OCI-LY7 (cell line): Measurements from ENCODE around the gene RIC1. TPM values are rescaled to one million over a fixed set of nuclear protein-coding genes. Genes with fewer than 3 reads are reported as not detected.

Experiments
- BruUV-seq: library from RNA; stranded (reverse); fragments of 400-500 nt; replicated peaks from 2 replicates; lab custom pipeline; 2021; lab: Mats Ljungman, UMichigan
- CTCF ChIA-PET: fragments of 300-600 bp; sonication (Branson Sonifier 250); formaldehyde crosslinking; loops from one replicate; lab custom pipeline; 2022; ENCODE audit warnings: antibody characterized with exemption; ENCODE audit not compliant: unreplicated experiment; lab: Charles Lee
- POLR2A ChIA-PET: fragments of 300-600 bp; sonication (Branson Sonifier 250); formaldehyde crosslinking; loops from one replicate; lab custom pipeline; 2022; ENCODE audit warnings: antibody characterized with exemption; lab: Charles Lee
- DNase-seq: peaks from one replicate; pipeline ENCODE4 v3.0.0-alpha.2; 2015; ENCODE audit warnings: low spot score
- H2AFZ ChIP-seq: fragments of 200-600 bp; sonication (generic), shearing (Covaris generic); 2 replicates; pipeline ENCODE4 v1.6.1; 2014; ENCODE audit warnings: mild to moderate bottlenecking, antibody characterized with exemption, low read length, moderate library complexity
- H3K27ac ChIP-seq: fragments of 200-600 bp; sonication (generic); 2 replicates; pipeline ENCODE4 v1.5.1; 2014; ENCODE audit warnings: mixed run types, low read depth, mild to moderate bottlenecking, moderate library complexity, low read length, inconsistent platforms; ENCODE audit not compliant: poor library complexity, severe bottlenecking
- H3K36me3 ChIP-seq: fragments of 200-600 bp; sonication (generic); 2 replicates; pipeline ENCODE4 v1.6.1; 2014; ENCODE audit warnings: mild to moderate bottlenecking, antibody characterized with exemption, low read length, moderate library complexity, mixed read lengths; ENCODE audit not compliant: insufficient read depth
- H3K4me1 ChIP-seq: fragments of 200-600 bp; sonication (generic); 2 replicates; pipeline ENCODE4 v1.5.1; 2014; ENCODE audit warnings: mild to moderate bottlenecking, low read length; ENCODE audit not compliant: insufficient read depth, poor library complexity, severe bottlenecking
- H3K4me2 ChIP-seq: fragments of 200-600 bp; sonication (generic); 2 replicates; pipeline ENCODE4 v1.6.1; 2014; ENCODE audit warnings: mild to moderate bottlenecking, low read length
- H3K4me3 ChIP-seq: fragments of 200-600 bp; sonication (generic); 2 replicates; pipeline ENCODE4 v1.5.1; 2014; ENCODE audit warnings: mild to moderate bottlenecking, low read depth, low read length; ENCODE audit not compliant: poor library complexity, severe bottlenecking
- H3K79me2 ChIP-seq: fragments of 200-600 bp; sonication (generic); 2 replicates; pipeline ENCODE4 v1.6.1; 2016; ENCODE audit warnings: low read depth, mild to moderate bottlenecking, low read length, moderate library complexity, mixed read lengths; ENCODE audit not compliant: insufficient read depth
- H3K9me2 ChIP-seq: fragments of 200-600 bp; sonication (generic); 2 replicates; pipeline ENCODE4 v1.6.1; 2016; ENCODE audit warnings: mild to moderate bottlenecking, low read length, mixed read lengths; ENCODE audit not compliant: insufficient read depth
- H3K9me3 ChIP-seq: fragments of 200-600 bp; sonication (generic); 2 replicates; pipeline ENCODE4 v1.6.1; 2014; ENCODE audit warnings: mild to moderate bottlenecking, mixed run types, low read length, mixed read lengths
- H4K20me1 ChIP-seq: fragments of 200-600 bp; sonication (generic); 2 replicates; pipeline ENCODE4 v1.6.1; 2014; ENCODE audit warnings: mild to moderate bottlenecking, antibody characterized with exemption, low read length, moderate library complexity, mixed read lengths; ENCODE audit not compliant: insufficient read depth
- CTCF ChIP-seq: fragments of 200-600 bp; sonication (generic); conservative IDR thresholded peaks from 2 replicates; pipeline ENCODE4 v1.5.1; 2014; ENCODE audit warnings: mild to moderate bottlenecking, antibody characterized with exemption, low read length, moderate library complexity, mixed read lengths
- EZH2phosphoT487 ChIP-seq: fragments of 200-600 bp; sonication (generic); IDR thresholded peaks from 2 replicates; pipeline ENCODE4 v1.6.1; 2018; ENCODE audit warnings: low read depth, borderline replicate concordance, mild to moderate bottlenecking, mixed run types, antibody characterized with exemption, low read length, moderate library complexity, mixed read lengths
- intact Hi-C: fragments of 100-400 bp; cut with micrococcal nuclease; formaldehyde crosslinking; loops from one replicate; pipeline ENCODE4 v1.10.0; 2022; ENCODE audit not compliant: unreplicated experiment
- total RNA-seq, 2 experiments: library from RNA; depleted of rRNA in 1 of 2; stranded (reverse); fragments of >200 nt in 1 of 2; shearing (Covaris generic) in 1 of 2; gene quantifications; 2 replicates each; pipeline ENCODE4 v1.2.3, GENCODE V29; 2014 to 2022

Gene RIC1
- total RNA-seq, 2 experiments from 2014 or later, result 77.0 to 84.6 TPM

- H3K9me2 ChIP-seq, result no peaks in the 10 kb centered on the region
- H3K4me1 ChIP-seq, result no peaks in the 10 kb centered on the region
- no peak overlapping the region for H3K4me3 ChIP-seq
- CTCF ChIA-PET, result no interaction called here
- no peak for DNase-seq
- no peak overlapping the region for H3K4me2 ChIP-seq
- intact Hi-C loops, result no loop called here
- POLR2A ChIA-PET, result interaction anchor here (0.7 kb wide), 1 partner anchor 95 kb away, joined by 5 read pairs; no protein-coding TSS in a partner anchor
- TF ChIP-seq CTCF (no peak), EZH2phosphoT487 (no peak)
- H3K27ac ChIP-seq, result no peak overlapping the region
- H3K79me2 ChIP-seq, result peaks cover 45% of the 10 kb centered on the region
- H4K20me1 ChIP-seq, result no peaks in the 10 kb centered on the region; the same call in 1 of the 2 replicates
- peaks cover 39% of the 10 kb centered on the region for H3K36me3 ChIP-seq
- no TSS peak for BruUV-seq
- no peak overlapping the region for H2AFZ ChIP-seq
- H3K9me3 ChIP-seq, result peaks cover 16% of the 10 kb centered on the region
These were observed 55.2 kb downstream of the RIC1 start for GRCh38 chr9:5684101-5684500.

- Histone ChIP-seq H3K27ac (no peak overlapping the region), H3K36me3 (peaks cover 62% of the 10 kb centered on the region), H3K4me1 (no peaks in the 10 kb centered on the region), H3K9me2 (no peaks in the 10 kb centered on the region), H2AFZ (no peak overlapping the region), H3K4me2 (no peak overlapping the region), H3K9me3 (peaks cover 16% of the 10 kb centered on the region), H4K20me1 (no peaks in the 10 kb centered on the region; the same call in 1 of the 2 replicates), H3K4me3 (no peak overlapping the region), H3K79me2 (peaks cover 69% of the 10 kb centered on the region)
- TF ChIP-seq CTCF (no peak), EZH2phosphoT487 (no peak)
- no peak for DNase-seq
- BruUV-seq, result no TSS peak
- CTCF ChIA-PET, result no interaction called here
- intact Hi-C loops, result no loop called here
- POLR2A ChIA-PET, result interaction anchor here (1.0 kb wide), 1 partner anchor 23 kb away, joined by 5 read pairs; no protein-coding TSS in a partner anchor
These were observed 59.2 kb downstream of the RIC1 start for GRCh38 chr9:5688109-5688508.

- no peak overlapping the region for H3K4me3 ChIP-seq
- no peaks in the 10 kb centered on the region for H3K9me2 ChIP-seq
- TF ChIP-seq EZH2phosphoT487, result no peak
- H4K20me1 ChIP-seq, result no peaks in the 10 kb centered on the region; the same call in 1 of the 2 replicates
- DNase-seq, result no peak
- H3K79me2 ChIP-seq, result peaks cover 72% of the 10 kb centered on the region
- H3K9me3 ChIP-seq, result peaks cover 8% of the 10 kb centered on the region; the same call in 1 of the 2 replicates
- POLR2A ChIA-PET, result no interaction called here
- no peaks in the 10 kb centered on the region for H3K4me1 ChIP-seq
- no peak overlapping the region for H3K27ac ChIP-seq
- peaks cover 58% of the 10 kb centered on the region for H3K36me3 ChIP-seq
- CTCF ChIA-PET, result no interaction called here
- BruUV-seq, result no TSS peak
- intact Hi-C loops, result no loop called here
- no peak overlapping the region for H3K4me2 ChIP-seq
- no peak overlapping the region for H2AFZ ChIP-seq
These were observed 61.4 kb downstream of the RIC1 start for GRCh38 chr9:5690278-5690677.
